A673 (cell line): ENCODE measurements around the gene ABCA7.

Source experiments
- CTCF ChIP-seq: fragments of 300-800, 200-600 bp; sonication (generic); conservative IDR thresholded peaks from 2 replicates; pipeline ENCODE4 v1.5.1; 2017; ENCODE audit warnings: low read depth, mild to moderate bottlenecking, antibody characterized with exemption, low read length, moderate library complexity, mixed read lengths
- EZH2 ChIP-seq: fragments of 200-600 bp; sonication (generic); IDR thresholded peaks from 2 replicates; pipeline ENCODE4 v1.6.1; 2017; ENCODE audit warnings: borderline replicate concordance, low read depth, mild to moderate bottlenecking, mixed read lengths, antibody characterized with exemption, low read length; ENCODE audit not compliant: poor library complexity, severe bottlenecking

GRCh38 chr19:1020868-1021425 is 19.0 kb upstream of the ABCA7 start, which contains the start of gene TMEM259:
- TF ChIP-seq CTCF (no peak), EZH2 (no peak)
